ENCODE measurements around the gene AMH. TPM values are rescaled to one million over a fixed set of nuclear protein-coding genes. Genes with fewer than 3 reads are reported as not detected.

AMH gene
- total RNA-seq, 4 donors from 2014 or later: 0.95 to 4.7 (median 1.6) TPM; not detected in 1

- H3K4me1 ChIP-seq: peaks cover 0 to 13% (median 9%) of the 10 kb centered on the region in 4 donors
- H3K27ac ChIP-seq: peak overlapping the region in 1 of 4 donors; percentile 84
- TF ChIP-seq POLR2A (IDR thresholded peaks at IDR 0.05) (no peak), CTCF (IDR thresholded peaks at IDR 0.05) (no peak)
- H3K36me3 ChIP-seq: no peaks in the 10 kb centered on the region
- H3K9me3 ChIP-seq: no peaks in the 10 kb centered on the region
- H3K27me3 ChIP-seq: no peaks in the 10 kb centered on the region
- no peak overlapping the region for H3K4me3 ChIP-seq
- no peak for DNase-seq
Measured at GRCh38 chr19:2259336-2259735, 10.2 kb downstream of the AMH start.

- no peaks in the 10 kb centered on the region for H3K36me3 ChIP-seq
- H3K9me3 ChIP-seq: no peaks in the 10 kb centered on the region
- no peaks in the 10 kb centered on the region for H3K27me3 ChIP-seq
- H3K4me1 ChIP-seq: peaks cover 0 to 13% (median 9%) of the 10 kb centered on the region in 4 donors
- TF ChIP-seq CTCF (IDR thresholded peaks at IDR 0.05): no peak
- TF ChIP-seq POLR2A (IDR thresholded peaks at IDR 0.05): no peak
- peak in 1 of 3 donors; percentile 49 for DNase-seq
- H3K27ac ChIP-seq: peak overlapping the region; percentile 35 to 84 (median 54)
- H3K4me3 ChIP-seq: no peak overlapping the region
Measured at GRCh38 chr19:2260341-2260805, 11.2 kb downstream of the AMH start.

- DNase-seq: peak; percentile 54 to 82 (median 67)
- Histone ChIP-seq H3K4me3 (no peak overlapping the region), H3K27ac (peak overlapping the region in 2 of 4 donors; percentile 41 to 84), H3K4me1 (peaks cover 3 to 16% (median 11%) of the 10 kb centered on the region in 4 donors), H3K36me3 (no peaks in the 10 kb centered on the region), H3K9me3 (no peaks in the 10 kb centered on the region), H3K27me3 (no peaks in the 10 kb centered on the region)
- TF ChIP-seq POLR2A (IDR thresholded peaks at IDR 0.05) (no peak), CTCF (IDR thresholded peaks at IDR 0.05) (peak in 4 of 6 experiments; percentile 45 to 62 (median 54))
Measured at GRCh38 chr19:2261438-2262172, 12.5 kb downstream of the AMH start.

GRCh38 chr19:2266183-2266993, 17.3 kb downstream of the AMH start:
- Histone ChIP-seq H3K4me3 (no peak overlapping the region), H3K4me1 (peaks cover 3 to 18% (median 8%) of the 10 kb centered on the region in 4 donors), H3K27ac (peak overlapping the region; percentile 3 to 74 (median 38)), H3K36me3 (peaks cover 0 to 4% (median 0%) of the 10 kb centered on the region in 3 donors), H3K9me3 (no peaks in the 10 kb centered on the region), H3K27me3 (no peaks in the 10 kb centered on the region)
- TF ChIP-seq POLR2A (IDR thresholded peaks at IDR 0.05) (no peak), CTCF (IDR thresholded peaks at IDR 0.05) (no peak)
- DNase-seq: peak; percentile 85 to 95 (median 91)

GRCh38 chr19:2268480-2268830, 19.3 kb downstream of the AMH start:
- peak overlapping the region in 1 of 4 donors; percentile 98 for H3K27ac ChIP-seq

More at GRCh38 chr19:2268480-2268830, 19.3 kb downstream of the AMH start:
- peak overlapping the region in 2 of 4 donors; percentile 87 to 91 for H3K4me3 ChIP-seq
- no peak for DNase-seq
- no peaks in the 10 kb centered on the region for H3K9me3 ChIP-seq
- H3K4me1 ChIP-seq: peaks cover 6 to 37% (median 26%) of the 10 kb centered on the region in 4 donors
- no peaks in the 10 kb centered on the region for H3K27me3 ChIP-seq
- no peak for TF ChIP-seq POLR2A (IDR thresholded peaks at IDR 0.05)
- TF ChIP-seq CTCF (IDR thresholded peaks at IDR 0.05): no peak
- peaks cover 0 to 19% (median 0%) of the 10 kb centered on the region in 3 donors for H3K36me3 ChIP-seq

Measured in Peyer's patch (tissue), 4 donors.